Suprapubic skin (tissue), 4 donors: ENCODE data around the gene RAPGEF5.

Experiments
- CTCF ChIP-seq, 2 donors: fragments of 200-600 bp in 1 of 2; fragments of 450-650 bp in 1 of 2; sonication (generic) in 1 of 2; IDR thresholded peaks; one replicate each; pipeline ENCODE4 v1.5.1; 2016 to 2019; ENCODE audit warnings: antibody characterized with exemption in 2 of 2, mild to moderate bottlenecking in 1 of 2, moderate library complexity in 1 of 2
- EP300 ChIP-seq: sonication (generic); formaldehyde crosslinking; IDR thresholded peaks from one replicate; pipeline ENCODE4 v1.6.1; 2017; ENCODE audit warnings: antibody characterized with exemption
- POLR2A ChIP-seq, 2 donors: fragments of 450-650 bp; IDR thresholded peaks; one replicate each; pipeline ENCODE4 v1.6.1; 2017; ENCODE audit warnings: antibody characterized with exemption in 2 of 2, mild to moderate bottlenecking in 2 of 2, moderate library complexity in 2 of 2
- POLR2AphosphoS5 ChIP-seq, 3 donors: sonication (generic); formaldehyde crosslinking; IDR thresholded peaks; one replicate each; pipeline ENCODE4 v1.6.1; 2017; ENCODE audit warnings: antibody characterized with exemption in 3 of 3

- TF ChIP-seq CTCF (IDR thresholded peaks at IDR 0.05) (no peak), POLR2A (IDR thresholded peaks at IDR 0.05) (no peak), POLR2AphosphoS5 (IDR thresholded peaks at IDR 0.05) (no peak), EP300 (no peak)
Observed at GRCh38 chr7:22318376-22318775, 38.6 kb downstream of the RAPGEF5 start.
